ENCODE data around the gene GBGT1. TPM values are rescaled to one million over a fixed set of nuclear protein-coding genes. Genes with fewer than 3 reads are reported as not detected.
"Not testable (repeated sequence)": the region's sequence is repeated elsewhere in the genome, so short reads cannot be mapped to it uniquely, and the experiment has no call there.

The GBGT1 gene
- polyA plus RNA-seq, 3 donors: 1.3 to 1.6 (median 1.6) TPM

DNA sequence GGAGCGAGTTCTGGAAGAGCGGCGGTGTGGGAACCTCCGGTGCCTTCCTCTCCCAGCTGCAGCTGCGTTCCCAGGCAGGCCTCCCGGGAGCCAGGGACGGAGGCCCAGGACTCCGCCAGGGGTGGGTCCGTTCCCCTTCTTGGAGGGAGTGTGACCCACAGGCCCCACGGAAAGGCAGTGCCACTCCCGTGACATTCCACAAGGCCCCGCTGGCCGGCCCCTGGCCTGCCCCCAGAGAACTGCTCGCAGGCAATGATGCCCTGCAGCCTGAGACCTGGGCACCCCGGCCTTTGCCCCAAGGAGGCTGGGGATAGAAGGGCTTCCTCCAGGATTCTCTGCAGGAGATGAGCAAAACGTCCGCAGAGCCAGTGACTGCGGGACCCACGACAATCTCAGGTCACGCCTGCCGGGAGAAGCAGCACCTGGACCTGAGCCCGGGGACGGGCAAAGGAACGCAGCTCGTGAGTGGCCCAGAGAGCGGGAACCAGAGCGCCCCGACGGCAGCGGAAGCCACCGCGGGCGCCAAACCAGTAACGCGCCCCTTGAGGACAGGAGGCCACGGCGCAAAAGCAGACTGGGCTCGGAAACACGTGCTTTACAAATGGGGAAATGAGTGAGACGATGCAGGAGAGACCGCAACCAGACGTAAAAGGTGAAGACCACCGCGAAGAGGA, 36.1 kb upstream of the GBGT1 start:
- peak in 1 of 3 donors; percentile 8 for DNase-seq (ENCODE audit: low read depth in 3 of 3, low spot score in 2 of 3)

DNA sequence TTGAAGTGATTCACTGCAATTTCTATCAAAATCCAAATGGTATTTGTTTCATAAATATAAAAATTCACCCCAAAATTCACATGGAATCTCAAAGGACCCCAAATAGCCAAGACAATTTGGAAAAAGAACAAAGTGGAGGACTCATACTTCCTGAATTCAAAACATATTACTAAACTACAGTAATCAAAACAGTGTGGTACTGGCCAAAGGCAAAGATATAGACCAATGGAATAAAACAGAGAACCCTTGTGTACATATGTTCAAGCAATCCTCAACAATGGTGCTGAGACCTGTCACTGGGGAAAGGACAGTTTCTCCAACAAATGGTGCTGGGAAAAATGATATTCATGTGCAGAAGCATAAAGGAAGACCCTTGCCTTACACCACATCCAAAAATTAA, 31.3 kb upstream of the GBGT1 start:
- DNase-seq (ENCODE audit: low read depth in 3 of 3, low spot score in 2 of 3): no peak

DNA sequence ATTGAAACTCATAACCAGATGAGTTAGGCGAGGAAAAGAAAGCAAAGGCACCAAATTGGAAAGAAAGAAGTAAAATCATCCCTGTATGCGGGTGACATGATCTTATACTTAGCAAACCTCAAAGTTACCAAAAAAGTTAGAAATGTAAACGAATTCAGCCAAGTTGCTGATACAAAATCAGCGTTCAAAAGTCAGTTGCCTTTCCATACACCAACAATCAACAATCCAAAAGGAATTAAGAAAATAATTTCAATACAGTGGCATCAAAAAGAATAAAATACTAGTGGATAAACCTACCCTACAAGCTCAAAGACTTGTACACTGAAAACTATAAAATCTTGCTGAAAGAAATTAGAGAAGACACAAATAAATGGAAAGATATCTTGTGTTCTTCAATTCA, 30.9 kb upstream of the GBGT1 start:
- DNase-seq (ENCODE audit: low read depth in 3 of 3, low spot score in 2 of 3): no peak

DNA sequence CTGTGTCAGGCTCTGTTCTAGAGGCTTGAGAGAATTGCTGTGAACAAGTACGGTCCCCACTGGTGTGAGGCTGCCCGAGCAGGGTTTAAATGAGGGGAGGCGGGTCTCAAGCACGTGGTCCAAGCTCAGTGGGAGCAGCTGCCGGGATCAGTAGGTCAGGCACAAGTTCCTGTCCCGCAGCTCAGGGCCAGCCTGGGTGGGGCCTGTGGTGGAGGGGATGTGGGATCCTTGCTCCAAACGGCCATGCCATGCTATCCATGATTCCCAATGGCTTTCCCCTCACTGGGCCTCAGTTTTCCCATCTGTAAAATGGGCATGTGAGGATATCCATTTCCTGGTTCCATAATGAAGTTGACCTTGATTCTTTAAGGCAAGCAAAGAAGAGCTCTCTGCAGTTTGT, 28.3 kb upstream of the GBGT1 start:
- DNase-seq (ENCODE audit: low read depth in 3 of 3, low spot score in 2 of 3): no peak

DNA sequence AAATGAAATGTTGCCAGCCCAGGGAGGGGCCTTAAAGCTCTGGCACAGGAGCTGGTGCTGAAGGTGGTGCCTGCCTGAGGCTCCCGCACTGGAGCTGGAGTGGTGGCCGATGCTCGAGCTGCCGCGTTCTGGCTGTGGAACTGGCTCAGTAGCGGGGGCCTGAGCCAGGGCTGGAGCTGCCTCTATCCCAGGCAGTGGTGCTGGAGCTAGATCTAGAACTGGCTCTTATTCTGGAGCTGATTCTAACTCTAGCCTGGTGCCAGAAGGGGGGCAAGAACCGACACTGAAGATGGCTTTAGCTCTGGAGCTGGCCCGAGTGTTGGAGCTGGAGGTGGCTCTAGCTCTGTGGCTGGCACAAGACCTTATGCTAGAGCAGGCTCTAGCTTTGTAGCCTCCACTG, 26.1 kb upstream of the GBGT1 start:
- no peak for DNase-seq (ENCODE audit: low read depth in 3 of 3, low spot score in 2 of 3)

DNA sequence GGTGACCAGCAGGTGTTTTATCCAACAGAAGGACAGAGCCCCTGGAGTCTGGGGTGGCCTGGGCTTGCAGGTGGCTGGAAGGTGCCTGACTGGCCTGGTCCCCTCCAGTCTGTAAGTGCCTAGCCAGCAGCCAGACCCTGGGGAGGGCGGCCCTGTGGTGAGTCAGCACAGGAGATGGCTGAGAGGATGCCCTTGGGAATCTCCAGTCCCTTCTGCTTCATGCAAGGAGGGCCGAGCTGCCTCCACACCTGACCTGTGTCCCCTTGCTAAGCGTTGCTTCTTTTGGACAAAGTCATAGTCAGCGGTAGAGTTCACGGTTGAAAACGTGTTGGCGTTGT, 25.1 kb upstream of the GBGT1 start:
- DNase-seq (ENCODE audit: low read depth in 3 of 3, low spot score in 2 of 3): no peak

DNA sequence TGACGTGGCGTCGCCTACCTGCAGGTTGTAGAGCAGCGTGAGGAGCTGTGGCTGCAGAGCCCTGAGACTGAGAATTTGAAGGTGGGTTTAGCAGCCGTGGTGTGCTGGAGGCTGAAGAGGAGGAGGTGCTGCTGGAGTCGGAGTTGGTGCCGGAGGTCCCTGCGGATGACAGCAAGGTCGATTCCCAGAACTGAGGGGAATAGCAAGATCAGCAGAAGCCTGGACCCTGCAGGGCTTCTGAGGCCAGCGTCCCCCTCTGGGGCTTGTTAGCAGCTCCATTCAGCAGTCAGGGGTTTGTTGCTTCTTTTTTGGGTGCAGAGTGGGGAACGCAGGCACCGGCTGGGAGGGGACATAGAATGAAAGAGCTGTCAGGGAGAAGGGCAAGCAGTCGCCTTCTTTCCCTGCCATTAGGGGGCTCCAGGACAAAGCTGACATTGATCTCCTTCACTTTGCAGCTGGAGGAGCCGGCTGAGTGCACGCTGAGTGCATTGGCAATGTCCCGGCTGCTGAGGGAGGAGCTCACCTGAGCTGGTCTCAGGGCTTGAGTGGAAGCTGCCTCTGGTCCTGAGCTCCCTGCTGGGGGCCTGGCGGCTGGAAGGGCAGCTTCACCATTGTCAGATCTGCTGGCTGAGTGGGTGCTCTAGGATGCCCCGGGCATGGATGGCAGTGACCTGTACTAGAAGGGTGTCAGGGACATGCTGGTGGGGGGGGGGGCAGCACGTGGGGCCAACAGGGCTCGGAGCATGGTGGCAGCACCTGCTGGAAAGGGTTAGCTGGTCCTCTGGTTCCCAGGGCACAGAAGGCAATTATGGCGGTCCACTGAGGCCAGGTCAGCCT, 24.5 kb upstream of the GBGT1 start:
- no peak for DNase-seq (ENCODE audit: low read depth in 3 of 3, low spot score in 2 of 3)

DNA sequence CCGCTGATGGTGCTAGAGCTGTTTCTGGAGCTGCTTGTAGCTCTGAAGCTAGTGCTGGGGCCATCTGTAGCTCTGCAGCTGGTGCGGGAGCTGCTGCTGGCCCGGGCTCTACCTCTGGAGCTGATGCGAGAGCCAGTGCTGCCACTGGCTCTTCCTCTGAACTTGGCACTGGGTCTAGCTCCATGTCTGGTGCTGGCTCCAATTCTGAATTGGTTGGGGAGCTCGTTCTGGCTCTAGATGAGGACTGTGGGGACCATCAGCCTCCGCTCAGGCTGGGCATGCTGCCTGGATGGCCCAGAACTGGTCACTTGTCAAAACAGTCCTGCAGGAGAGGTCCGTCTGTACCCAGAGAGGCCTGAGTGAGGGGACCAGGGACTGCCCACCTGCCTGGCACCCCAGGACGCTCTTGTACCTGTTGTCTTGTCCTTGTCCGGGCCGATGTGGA, 23.9 kb upstream of the GBGT1 start:
- DNase-seq (ENCODE audit: low read depth in 3 of 3, low spot score in 2 of 3): no peak

DNA sequence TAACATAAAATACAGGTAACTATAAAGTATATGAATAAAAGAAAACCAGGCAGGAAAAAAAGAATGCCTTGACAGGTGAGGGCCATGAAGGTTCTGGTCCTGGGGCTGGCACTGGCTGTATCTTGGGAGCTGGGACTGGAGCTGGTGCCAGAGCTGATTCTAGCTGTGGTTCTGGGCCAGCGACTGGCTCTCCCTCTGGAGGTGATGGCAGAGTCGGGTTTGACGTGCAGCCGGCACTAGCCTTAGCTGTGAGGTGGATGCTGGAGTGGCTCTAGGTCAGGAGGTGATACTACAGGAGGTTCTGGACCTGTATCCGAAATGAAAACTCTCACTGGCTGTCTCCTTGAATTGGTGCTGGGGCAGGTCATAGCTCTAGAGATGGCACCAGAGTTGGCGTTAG, 23.0 kb upstream of the GBGT1 start:
- no peak for DNase-seq (ENCODE audit: low read depth in 3 of 3, low spot score in 2 of 3)

DNA sequence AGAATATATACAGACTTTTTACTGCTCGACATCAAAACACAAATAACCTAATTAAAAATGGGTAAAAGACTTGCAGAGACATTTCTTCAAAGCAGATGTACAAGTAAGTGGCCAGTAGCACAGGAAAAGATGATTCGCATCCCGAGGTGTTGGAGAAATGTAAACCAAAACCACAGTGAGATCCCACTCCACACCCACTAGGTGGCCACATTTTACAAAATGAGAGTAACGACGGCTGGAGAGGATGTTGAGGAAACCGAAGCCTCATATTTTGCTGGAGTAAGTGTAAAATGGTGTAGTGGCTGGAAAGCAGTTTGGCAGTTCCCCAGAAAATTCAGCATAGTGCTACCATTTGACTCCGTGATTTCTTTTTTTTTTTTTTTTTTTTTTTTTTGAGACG, 21.3 kb upstream of the GBGT1 start:
- DNase-seq (ENCODE audit: low read depth in 3 of 3, low spot score in 2 of 3): no peak

DNA sequence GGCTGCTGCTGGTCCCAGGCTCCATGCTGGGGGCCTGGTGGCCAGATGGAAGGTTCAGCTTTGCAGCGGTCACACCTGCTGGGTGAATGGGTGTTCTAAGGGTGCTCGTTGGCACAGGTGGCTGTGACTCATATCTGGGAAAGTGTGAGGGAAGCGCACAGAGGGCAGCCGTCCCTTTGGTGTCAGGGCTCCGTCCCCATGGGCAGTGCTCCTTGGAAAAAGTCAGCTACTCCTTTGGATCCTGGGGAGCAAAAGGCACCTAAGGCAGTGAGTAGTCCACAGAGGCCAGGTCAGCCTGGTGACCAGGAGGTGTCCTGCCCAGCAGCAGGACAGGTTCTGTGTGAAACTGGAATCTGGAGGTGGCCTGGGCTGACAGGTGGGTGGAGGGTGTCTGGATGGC, 18.4 kb upstream of the GBGT1 start:
- no peak for DNase-seq (ENCODE audit: low read depth in 3 of 3, low spot score in 2 of 3)

DNA sequence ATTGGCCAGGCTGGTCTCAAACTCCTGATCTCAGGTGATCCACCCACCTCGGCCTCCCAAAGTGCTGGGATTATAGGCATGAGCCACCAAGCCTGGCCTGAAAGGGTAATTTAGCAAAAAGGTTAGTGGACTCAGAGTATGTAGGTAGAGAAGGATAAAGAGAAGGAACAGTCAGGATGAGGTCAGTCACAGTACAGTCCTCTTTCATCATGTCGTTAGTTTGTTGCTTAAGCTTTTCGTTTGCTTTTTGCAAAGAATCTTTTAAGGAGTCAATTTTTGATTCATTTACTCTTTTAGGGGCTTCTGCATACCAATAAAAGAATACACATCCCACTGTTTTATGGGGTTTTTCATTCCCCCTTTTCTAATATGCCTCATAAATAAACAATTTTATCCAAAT, 17.8 kb upstream of the GBGT1 start:
- no peak for DNase-seq (ENCODE audit: low read depth in 3 of 3, low spot score in 2 of 3)

DNA sequence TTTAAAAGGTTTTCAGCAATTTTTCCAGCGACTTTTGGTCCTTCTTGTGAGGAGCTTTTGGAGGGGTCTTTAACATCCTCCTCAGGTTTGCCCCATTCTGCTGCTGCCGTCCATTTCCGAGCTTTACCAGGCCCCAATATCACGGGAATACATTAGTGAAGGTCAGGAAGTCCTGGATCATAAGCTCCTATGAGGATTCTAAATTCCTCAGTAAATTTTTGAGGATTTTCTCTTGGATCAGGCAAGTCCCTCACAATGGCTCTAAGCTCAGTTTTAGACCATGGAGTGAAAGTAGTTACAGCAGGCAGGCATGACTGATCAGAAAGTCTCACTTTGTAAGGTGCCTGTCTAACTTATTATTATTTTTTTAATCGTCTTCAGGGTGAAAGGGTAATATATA, 17.2 kb upstream of the GBGT1 start:
- no peak for DNase-seq (ENCODE audit: low read depth in 3 of 3, low spot score in 2 of 3)

DNA sequence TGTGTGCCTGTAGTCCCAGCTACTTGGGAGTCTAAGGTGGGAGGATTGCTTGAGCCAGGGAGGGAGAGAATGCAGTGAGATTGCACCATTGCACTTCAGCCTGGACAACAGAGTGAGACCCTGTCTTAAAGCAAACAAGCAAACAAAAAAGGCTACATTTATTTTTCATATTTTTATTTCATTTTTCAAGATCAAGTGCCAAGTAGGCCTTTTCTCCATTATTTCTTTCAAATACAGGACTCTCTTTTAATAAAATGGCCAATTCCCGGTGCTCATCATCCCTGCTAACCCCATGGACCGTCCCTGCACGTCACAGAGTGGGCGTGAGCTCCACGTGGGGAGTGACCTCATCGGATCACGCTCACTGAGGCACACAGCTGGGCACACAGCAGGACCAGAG, 9.3 kb upstream of the GBGT1 start:
- DNase-seq (ENCODE audit: low read depth in 3 of 3, low spot score in 2 of 3): no peak

DNA sequence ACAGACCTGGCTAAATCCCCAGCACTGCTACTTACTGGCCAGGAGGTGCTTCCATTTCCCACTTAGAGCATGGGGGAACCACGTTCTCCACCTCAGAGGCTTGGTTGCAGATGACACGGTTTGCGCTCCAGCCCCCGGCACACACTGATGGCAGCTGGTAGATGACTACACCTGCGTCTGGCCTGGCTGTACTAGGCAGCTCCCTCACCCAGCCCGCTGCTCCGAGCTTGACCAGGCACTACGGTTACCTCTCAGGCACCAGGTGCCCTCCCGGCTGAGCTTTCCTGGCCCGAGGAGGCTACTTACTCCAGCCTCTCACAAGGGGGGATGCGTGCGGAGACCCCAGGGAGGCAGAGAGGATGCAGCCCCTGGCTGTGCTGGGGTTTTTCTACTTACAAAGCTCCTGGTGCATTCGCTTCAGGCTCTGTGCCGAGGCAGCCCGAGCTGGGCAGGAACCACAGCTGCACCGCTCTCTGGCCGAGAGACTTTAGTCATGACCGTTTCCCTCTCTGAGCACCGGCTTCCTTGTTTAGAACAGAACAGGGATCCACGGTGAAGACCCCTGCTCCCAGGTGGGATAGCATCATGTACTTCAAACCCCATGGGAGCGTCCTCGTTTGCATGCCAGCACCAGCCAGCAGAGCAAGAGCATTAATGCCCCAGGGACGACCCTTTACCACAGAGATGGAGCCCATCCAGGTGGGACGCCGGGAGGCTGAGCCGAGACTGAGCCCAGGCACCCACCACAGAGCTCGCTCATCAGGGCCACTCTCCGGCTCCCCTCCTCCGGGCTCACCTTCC, 7.6 kb upstream of the GBGT1 start:
- DNase-seq (ENCODE audit: low read depth in 3 of 3, low spot score in 2 of 3): no peak

DNA sequence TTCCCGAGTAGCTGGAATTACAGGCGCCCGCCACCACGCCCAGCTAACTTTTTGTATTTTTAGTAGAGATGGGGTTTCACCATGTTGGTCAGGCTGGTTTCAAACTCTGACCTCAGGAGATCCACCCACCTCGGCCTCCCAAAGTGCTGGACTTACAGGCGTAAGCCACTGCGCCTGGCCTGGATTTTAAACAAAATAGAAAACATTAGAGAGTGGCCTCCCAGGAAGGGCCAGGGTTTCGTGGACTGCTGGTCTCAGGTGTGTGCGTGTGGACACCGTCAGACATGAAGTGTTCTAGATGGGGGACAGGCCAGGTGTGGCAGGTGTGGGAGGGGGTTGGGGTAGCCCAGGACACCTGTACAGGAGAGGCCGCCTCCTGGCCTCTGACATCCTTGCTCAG, 7.0 kb upstream of the GBGT1 start:
- DNase-seq (ENCODE audit: low read depth in 3 of 3, low spot score in 2 of 3): no peak

DNA sequence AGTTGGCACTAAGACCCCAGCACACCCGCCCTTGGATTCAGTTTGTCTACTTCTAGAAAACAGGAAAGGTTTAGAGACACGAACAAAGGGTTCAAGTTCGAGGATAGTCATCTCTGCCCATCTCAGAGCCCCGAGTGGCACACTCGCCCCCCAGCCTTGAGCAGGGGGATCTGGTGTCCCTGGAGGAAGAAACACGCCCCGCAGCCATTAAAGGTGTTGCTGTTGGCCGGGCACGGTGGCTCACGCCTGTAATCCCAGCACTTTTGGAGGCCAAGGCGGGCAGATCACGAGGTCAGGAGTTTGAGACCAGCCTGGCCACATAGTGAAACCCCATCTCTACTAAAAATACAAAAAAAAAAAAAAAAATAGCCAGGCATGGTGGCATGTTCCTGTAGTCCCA, 6.0 kb upstream of the GBGT1 start:
- DNase-seq (ENCODE audit: low read depth in 3 of 3, low spot score in 2 of 3): not testable (repeated sequence)

DNA sequence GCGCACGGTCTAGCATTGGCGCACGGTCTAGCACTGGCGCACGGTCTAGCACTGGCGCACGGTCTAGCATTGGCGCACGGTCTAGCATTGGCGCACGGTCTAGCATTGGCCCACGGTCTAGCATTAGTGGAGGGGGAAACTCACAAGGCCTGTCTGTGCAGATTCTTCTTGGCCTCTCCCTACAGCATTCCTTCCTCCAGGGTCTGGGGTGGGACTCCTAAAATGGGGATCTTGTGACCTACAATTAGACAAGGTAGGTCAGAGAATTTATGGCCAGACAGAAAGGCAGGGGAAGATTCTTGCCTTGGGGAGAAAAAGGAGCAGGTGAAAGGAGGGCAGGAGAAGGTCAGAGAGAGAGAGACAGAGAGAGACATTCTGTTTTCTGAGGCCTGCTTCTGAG, 5.4 kb upstream of the GBGT1 start:
- no peak for DNase-seq (ENCODE audit: low read depth in 3 of 3, low spot score in 2 of 3)

DNA sequence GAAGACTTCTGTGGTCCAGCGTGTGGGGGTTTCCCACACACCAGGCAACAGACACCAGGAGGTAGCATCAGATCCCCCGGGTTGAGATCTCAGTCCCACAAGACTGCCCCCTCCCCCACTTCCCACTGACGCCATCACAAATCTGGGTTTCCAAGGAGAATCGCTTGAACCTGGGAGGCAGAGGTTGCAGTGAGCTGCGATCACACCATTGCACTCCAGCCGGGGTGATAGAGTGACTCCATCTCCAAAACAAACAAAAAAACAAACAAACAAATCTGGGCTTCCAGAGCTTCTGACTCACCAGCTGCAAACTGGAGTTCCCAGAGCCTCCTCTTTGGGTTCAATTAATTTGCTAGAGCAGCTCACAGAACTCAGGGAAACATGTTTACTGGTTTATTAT, 4.7 kb upstream of the GBGT1 start:
- no peak for DNase-seq (ENCODE audit: low read depth in 3 of 3, low spot score in 2 of 3)

DNA sequence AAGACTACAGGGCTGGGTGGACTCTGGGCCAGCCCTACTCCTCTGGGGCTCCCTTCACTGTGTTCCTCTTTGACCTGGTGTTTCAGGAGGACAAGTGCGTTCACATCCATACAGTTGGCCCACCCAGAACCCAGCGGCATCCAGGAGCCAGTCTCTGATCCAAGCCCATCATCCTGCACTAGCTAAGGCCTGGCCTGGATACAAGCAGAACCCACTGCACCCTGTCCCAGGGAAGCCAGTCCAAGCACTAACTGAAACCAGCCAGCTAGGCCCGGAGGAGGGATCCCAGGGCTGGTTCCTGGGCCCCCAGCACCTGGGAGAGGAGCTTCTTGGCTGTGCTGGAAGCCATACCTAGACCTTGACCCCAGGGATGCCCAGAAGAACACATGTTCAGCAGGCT, 4.1 kb upstream of the GBGT1 start:
- DNase-seq (ENCODE audit: low read depth in 3 of 3, low spot score in 2 of 3): no peak

DNA sequence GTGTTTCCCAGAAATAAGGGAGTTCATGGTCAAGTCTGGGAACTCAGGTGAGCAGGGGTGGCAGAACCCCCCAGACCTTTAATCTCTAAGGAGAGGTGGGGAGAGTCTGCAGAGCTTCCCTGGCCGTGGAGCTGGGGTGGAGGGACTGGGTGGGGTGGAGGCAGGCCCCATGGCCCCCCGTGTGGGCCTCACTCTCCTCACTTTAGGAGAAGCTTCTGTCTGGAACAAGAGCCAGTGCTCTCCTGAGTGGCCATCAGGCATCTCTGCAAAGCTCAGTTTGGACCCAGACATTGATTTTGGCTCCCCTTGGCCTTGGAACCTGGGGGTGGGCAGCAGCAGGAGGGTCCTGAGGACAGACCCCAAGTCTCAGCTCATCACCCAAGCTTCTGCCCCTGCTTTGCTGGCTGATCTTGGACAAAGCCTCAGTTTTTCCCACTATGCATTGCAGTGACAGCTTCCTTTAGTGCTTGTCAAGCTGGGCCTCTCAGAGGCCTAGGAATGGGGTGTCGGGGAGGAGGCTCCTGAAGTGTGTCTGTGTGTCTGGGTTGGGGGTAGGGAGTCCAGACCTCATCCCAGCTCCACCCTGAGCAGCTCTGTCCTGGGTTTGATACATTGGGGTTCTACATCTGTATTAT, 3.5 kb upstream of the GBGT1 start:
- DNase-seq (ENCODE audit: low read depth in 3 of 3, low spot score in 2 of 3): no peak
